Epidermal melanocyte (primary cell): ENCODE results near the gene ACACA.

ENCODE experiments used
- DNase-seq: peaks from one replicate; pipeline ENCODE4 v3.0.0; 2011; ENCODE audit warnings: low spot score; ENCODE audit not compliant: insufficient read length

ACACA gene

DNA sequence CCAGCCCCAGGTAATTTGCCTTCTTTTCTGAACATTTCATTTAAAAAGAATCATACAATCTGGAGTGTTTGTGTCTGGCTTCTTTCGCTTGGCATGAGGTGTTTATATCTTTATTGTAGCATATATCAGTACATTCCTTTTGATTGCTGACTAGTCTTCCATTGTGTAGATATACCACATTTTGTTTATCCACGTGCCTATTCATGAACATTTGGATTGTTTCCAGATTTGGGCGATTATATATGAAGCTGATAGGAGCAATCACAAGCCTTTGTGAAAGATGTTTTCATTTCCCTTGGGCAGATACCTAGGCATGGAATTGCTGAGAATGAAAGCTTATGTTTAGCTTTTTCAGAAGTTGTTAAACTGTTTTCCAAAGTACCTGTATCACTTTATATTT, 337.5 kb downstream of the ACACA start:
- no peak for DNase-seq

DNA sequence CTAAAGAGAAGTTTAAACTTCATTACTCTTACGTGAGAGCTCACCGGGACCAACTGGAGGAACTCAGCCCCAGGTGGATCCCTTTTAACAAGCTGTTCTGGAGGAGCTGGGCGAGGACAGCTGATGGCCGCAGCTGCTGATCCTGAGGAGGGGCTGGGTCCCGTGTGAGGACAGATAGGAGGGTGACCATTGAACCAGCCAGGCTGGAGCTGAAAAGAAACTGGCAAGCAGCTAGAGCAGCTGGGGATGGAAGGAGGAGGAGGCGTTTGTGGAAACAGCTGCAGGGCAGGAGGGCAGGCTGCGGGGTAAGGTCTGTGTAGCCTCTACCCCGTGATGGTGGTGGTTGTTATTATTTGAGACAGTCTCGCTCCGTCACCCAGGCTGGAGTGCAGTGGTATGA, 338.4 kb downstream of the ACACA start:
- no peak for DNase-seq

DNA sequence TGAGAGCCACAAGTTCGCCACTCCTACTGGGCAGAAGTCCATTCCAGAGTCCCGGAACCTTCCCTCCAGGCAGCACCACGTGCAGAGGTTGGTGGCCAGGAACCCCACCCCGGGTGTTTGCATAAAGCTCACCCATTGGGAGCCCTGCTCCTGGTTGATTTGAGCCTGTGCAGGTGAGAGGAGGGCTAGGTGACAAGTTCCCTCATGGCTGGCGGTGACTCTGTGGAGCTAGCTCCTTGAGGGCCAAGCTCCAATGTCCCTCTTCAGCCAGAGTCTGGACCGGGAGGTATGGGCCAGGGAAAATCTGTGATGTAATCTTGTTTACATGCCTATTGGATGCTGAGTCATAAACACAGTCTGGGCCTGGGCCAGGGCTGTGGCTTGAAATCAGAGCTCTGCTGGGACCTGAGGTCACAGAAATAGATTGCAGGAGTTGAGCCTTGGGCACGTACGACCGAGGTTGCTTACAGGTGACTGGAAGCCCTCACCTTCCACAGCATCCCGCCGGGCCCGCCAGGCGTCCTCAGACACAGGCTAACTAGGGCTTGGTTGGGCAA, 339.0 kb downstream of the ACACA start:
- no peak for DNase-seq

DNA sequence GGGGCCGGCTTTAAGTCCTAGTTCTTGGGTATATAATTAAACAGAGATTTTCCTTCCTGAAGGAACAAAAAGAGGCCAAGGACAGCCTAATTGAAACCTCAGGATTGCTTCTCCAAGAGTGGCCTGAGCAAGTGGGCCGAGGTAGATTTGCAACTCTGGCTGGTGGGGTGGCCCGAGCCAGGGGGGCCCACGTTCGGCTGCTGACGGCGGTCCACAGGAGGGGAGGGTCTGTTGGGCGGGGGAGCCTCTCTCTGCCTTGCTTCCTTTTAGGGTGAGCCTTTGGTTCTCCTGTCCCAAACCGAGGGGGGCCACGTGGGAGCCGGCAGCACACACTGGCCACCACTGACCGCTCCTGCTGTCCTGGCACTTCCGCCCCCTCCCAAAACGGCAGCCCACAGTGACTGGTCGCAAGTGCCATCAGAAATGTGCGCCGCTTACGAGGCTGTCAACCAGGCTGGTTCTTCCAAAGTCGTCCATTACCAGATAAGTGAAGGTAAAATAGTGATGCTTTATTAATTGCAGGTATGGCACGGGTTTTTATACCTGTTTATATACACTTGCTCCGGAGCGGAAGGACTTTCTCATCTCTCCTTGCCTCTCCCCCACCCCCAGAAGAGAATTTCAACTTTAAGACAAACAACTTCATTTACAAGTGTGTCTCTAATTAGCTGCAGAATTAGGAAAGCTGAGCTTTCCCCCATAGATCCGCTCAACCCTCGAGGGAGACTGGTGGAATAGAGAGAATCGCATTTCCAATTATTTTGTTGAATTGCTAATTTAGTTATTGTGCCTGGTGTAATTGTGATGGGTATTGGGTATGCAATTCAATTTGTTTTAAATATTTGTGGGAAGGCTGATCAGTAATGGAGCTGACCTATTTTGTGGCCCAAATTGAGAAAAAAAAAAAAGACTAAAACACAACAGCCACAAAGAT, 340.0 kb downstream of the ACACA start:
- no peak for DNase-seq

DNA sequence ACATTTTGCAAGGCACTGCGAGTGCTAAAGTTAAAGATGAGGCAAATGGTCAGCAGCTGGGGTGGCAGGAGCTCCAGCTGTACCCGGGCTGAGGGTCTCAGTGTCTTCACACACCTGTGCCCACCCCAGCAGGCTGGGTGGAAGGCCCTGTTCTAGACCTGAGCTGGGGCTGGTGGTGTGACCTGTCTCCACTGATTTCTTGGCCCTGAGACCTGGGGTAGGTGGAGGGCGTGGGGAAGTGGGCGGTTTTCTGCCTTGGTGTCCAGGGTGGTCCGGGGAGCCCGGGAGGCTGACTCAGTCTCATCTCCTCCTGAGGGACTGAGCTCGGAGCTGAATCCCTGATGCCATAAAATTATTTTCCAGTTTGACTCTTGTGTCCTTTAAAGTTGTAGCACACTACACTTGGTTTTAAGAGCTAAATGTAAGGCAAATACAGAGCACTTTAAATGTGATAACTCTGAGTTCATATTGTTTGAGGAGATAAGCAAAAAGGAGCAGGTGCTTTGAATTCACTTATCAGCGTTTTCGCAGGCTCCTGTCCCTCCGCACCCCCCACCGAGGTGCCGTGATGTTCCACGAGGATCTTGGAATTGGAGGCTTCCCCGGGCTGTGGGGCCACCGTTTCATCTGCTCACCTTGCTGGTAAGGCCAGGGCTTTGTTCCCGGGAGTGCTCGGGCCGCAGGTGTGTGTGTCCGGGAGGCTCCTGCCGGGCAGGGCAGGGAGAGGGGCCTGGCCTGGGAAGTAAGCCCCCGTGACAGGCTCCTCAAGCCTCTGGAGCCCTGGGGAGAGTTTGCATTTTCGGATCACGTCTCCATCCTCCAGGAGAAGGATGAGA, 340.9 kb downstream of the ACACA start:
- DNase-seq: no peak

DNA sequence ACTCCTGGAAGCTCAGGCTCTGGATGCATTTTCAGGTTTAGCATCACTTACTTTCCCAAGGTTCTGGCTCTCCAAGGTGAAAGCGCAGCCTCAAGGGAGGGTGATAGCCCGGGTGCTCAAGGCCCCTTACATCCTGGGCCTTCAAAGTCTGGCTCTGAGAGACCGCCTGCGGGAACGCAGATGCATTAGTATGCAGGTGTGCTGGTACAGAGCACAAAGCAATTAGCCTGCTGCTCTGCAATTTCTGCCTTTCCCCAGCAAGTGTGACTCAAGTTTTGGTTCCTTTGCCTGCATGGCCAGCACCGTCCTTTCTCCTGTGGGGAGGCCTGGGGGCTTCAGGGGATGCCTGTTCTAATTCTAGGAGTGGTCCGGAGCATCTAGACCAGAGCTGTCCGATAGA, 341.7 kb downstream of the ACACA start:
- no peak for DNase-seq

DNA sequence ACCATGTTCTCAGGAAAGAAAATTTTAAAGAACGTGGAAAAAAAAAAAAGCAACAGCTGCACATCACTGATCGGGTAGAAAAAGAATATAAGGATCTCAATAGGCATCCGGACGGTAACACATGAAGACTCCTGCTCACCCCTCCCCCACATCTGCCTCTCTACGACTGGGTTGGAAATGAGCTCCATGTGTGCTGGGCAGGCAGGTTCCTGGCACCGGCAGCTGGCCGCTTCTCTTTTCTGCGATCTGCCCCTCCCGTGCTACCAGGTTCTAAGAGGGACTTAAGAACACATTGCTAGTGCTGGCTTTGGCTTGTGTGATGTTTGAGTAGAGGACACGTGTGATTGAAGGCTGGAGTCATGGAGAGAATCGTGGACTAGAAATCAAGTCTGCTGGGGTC, 342.4 kb downstream of the ACACA start:
- no peak for DNase-seq

DNA sequence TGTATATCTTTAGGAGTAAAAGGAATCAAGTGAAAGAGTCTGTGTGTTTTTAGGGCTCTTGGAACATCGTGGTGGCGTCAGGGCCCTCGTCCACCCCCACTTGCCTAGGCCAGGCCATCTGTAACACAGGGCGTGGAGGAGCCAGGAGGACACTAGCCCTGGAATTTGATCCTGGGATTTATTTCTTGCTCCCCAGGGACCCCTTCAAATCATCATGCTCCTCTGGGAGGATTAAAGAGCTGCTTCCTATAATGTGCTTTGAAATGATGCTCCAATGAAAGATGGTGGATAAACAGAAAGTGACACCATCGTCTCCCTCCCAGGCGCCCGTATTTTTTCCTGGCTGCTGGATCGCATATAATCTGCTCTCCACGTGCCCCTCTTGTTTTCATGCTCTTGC, 344.6 kb downstream of the ACACA start:
- DNase-seq: no peak

DNA sequence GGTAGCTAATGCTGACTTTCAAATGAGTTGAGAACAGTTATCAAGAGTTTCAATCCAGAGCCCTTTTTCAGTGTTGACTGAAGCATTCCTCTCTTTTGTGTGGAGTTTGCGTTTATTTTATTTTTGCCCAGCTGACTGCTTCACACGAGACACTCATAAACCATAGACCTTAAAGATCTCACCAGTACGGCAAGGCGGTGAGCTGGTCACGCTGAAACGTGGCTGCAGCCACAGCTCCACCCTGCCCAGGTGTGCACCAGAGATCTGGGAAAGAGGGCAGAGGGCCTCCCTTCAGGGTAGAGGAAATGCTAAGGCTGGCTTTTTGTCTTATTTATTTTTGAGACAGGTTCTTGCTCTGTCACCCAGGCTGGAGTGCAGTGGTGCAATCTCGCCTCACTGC, 345.7 kb downstream of the ACACA start:
- no peak for DNase-seq

DNA sequence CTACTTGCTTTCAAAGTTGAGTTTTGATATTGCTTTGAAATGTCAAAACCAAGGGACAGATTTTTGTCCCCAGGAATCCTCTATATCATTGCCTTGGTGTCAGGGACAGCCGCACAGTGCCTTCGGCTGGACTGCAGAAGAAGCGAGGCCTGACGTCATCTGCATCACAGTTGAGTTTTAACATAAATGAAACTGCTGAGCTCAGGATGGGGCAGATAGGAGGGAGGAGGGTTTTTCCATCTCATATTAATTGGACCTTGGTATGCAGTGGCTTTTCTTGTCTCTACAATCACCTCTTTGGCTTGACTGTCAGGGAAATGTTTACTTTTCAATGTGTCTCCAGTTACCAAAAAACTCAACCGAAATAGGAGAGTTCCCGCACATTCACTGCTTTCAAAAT, 346.5 kb downstream of the ACACA start:
- DNase-seq: no peak

DNA sequence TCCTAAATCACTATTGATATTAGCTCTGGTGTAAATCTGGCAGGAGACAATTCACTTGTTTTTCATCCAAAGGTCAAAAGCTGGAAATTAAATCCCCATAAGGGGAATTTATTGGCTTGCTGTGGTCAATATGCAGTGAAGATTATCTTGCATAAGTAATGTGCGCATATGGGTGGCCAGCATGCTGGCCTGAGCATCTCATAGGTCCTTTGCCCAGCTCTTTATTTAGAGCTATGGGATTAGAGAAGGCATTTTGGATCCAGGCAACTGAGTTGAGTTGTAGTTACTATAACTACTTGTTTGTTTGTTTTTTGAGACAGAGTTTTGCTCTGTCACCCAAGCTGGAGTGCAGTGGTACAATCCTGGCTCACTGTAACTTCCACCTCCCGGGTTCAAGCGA, 347.1 kb downstream of the ACACA start:
- no peak for DNase-seq

DNA sequence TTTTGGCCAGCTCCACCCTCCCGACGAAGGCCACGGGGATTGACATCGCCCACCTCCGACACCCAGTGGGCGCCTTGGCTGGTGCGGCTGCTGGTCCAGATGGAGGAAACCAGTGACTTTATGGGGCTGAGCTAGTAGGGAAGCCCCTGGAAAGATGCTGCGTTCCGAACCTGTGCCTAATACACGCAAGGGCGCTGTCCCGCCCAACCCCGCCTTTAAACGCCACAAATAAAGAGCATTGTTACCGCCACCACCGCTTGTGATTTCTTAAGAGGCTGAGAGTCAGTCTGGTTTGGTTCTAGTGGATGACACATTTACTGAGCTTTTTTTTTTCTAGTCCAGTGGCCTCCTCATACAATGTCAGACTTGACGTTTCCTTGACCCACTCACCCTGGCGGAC, 350.0 kb downstream of the ACACA start:
- no peak for DNase-seq

DNA sequence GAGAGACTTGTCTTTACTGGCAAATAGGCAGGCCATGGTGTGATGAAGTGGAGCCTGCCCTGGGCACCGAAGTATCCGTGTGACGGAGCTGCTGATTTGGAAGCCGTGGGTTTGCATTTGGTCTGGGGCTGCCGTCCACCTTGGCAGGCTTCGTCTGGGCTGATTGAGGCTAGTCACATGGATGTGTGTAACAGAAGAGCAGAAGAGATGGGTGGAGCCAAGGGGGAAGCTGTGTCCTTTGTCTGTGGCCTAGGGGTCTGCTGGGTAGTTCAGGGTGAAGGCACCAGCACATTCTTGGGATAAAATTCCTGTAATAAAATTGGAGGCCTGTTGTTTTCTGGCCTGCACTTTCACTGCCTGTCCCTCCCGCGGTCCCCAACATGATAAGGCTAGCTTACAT, 351.7 kb downstream of the ACACA start:
- DNase-seq: no peak

DNA sequence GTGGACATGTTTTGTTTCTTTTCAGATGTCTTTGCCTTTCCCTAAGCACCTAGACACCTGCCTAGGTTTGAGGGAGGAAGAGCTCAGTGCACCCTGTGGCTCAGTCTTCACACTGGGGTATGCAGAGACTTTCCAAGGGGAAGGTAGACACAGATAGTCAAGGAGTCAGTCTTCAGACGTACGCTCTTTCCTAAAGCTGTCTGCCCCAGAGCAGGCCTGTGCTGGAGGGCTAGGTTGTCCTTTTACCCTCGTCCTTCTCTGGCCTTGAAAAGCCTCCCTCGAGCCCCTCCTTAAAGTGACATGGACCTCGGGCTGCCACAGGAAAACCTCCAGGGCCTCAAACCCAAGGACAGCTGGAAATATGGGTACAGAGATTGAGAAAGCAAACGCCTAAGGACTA, 354.2 kb downstream of the ACACA start:
- DNase-seq: no peak

DNA sequence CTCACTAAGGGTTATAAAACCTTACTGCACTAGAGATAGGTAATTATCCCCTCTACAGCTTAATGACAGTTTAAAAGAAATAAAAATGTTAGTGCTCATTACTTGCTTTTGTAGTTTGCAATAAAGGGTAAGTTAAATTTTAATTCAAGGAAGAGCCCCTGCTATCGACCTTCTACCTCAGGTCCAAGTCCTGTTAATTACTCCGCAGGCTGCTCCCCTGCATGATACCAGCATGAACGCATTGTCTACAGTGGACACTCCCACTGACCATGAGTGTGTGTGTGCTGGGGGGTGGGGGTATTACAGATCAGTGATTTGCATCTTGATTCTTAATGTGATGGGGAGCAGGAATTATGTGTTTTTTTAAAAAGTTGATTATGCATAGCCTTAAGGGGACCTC, 354.8 kb downstream of the ACACA start:
- no peak for DNase-seq

DNA sequence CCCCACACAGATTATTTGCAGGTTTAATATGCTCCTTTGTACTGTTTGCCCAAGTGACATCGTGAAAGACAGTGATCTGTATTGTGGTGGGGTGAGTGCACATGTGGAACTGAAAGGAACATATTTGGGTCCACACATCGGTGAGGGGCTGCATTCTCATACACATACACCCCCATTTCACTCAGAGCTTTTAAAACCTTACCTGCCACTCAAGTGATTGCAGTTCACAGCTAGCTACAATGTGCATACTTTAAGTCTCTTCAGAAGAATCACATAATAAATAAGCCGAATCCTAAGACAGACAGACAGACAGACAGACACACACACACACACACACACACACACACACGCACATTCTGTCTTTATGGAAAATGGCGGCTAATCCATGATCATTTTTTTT, 355.3 kb downstream of the ACACA start:
- DNase-seq: no peak

DNA sequence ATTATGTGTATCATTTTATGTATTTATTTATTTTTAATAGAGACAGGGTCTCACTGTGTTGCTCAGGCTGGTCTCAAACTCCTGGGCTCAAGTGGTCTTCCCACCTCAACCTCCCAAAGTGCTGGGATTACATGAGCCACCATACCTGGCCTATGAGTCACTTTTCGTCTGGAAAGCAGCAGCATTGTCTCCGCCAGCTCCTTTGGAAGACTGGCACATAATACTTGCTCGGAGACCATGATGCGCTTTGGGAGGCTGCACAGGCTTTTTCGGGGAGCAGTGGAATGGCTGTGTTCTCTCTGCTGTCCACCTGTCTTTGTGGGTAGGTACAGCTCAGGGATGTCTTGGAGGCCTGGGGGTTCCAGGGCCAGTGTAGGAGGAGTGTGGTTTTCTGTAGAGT, 355.7 kb downstream of the ACACA start:
- no peak for DNase-seq

DNA sequence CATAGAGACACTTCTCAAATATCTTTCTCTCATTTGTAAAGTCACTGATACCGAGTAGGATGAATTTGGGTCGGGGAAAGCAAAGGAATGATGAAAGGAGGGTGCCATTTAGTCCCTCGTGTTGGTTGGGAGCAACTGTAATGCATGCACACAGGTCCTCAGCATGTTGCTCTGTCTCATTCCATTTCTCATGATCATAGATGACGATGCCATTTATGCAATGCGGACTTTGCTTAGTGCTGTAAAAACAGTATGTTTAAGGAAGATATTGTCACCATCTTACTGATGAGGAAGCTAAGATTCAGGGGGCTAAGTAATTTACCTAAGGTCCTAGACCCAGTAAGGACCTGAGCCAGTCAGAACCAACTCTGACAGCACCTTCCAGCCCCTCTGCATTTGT, 357.8 kb downstream of the ACACA start:
- DNase-seq: no peak

DNA sequence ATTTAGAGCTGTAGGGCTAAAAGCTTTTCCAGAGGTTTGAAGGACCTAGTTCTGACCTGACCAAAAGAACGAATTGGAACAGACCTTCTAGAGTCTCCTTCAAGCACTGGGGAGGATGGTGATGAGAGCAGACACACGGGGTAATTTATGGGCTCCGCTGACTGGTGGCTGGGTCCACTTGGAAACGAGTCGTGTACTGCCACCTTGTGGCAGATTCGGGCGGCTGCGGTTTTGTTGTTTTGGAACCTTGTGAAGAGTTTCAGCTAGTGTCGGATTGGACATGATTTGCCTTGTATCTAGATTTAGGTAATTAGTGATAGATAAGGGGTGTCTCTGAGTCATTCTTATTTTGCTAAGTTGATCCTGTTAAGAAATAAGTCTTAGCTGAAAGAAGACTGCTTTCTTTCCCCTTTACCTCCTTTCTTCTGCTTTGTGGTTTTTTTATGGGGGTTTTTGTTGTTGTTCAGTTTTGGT, 359.0 kb downstream of the ACACA start:
- DNase-seq: peak; percentile 79

DNA sequence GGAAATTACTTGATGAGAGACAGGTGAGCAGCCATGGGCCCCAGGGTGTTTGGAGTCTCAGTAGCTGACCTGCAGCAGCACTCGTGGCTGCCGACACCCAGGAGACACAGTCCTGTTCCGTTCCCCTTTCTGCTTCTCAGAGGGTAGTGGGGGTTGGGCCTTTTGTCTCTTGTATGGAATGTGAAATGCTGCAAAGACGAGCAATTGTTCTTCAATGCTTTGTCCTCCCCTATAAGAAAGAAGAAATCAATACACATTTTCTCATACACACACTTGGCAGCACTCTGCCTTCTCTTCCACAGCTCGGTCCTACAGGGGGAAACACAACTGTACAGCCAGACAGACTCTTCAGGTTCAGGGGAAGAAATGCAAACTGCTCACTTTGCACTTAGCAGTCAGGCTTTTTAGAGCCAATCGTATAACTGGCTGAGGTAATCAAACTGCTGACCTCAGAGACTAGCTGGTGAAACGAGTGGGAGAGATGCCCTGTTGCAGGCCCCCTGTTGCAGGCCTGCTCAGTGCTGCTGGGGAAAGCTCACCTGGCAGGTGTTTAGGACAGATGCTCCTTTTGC, 361.2 kb downstream of the ACACA start:
- DNase-seq: no peak

DNA sequence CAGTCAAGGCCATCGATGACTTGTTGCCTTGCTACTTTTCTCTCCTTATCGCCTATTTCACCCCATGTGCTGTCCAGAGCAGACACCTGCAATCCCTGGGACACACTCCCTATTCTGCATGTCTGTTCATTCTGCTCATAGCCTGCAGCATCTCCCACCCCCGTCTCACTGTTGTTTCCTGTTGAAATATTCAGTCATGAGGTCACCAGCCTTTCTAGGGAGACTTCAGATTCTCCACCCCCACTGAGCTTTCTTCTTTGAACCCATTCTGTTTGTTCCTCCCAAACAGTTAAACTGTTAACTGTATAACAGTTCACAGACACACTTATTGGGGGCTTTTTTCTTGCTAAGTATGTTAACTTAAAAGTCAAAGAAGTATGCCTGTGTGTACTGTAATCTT, 363.4 kb downstream of the ACACA start:
- DNase-seq: no peak

DNA sequence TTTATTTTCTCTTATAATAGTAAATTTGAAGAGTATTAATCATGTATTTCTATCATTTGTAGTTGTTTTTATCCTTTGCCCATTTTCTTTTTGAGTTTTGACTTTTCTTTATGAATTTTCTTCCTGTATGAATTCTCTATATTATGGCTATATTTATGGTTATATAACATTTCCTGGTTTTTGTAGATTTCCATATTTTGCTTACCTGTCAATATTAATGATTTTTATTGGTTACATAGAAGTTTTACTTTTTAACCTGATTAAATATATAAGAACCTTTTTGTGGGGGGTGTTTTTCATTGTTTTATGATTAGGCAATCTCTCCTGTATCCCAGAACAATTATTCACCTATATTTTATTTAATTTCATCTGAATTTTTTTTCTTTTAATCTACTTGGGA, 364.7 kb downstream of the ACACA start:
- DNase-seq: no peak
